Loucy (cell line): ENCODE data around the gene CEACAM5.

Source experiments
- H2AFZ ChIP-seq: fragments of 200-600 bp; sonication (generic); 2 replicates; pipeline ENCODE4 v1.6.0; 2016; ENCODE audit warnings: antibody characterized with exemption, mild to moderate bottlenecking, low read length, moderate library complexity
- H3F3A ChIP-seq: fragments of 200-600 bp; 2 replicates; pipeline ENCODE4 v1.6.0; 2016; ENCODE audit warnings: antibody characterized with exemption, low read depth, mild to moderate bottlenecking
- H3K27me3 ChIP-seq: fragments of 200-600 bp; sonication (generic); 2 replicates; pipeline ENCODE4 v1.6.1; 2014; ENCODE audit warnings: low read length, mild to moderate bottlenecking; ENCODE audit not compliant: insufficient read depth, poor library complexity, severe bottlenecking
- H3K36me3 ChIP-seq: fragments of 200-600 bp; sonication (generic); 2 replicates; pipeline ENCODE4 v1.6.1; 2016; ENCODE audit warnings: low read length; ENCODE audit not compliant: insufficient read depth
- H3K4me1 ChIP-seq: fragments of 200-600 bp; sonication (generic); 2 replicates; pipeline ENCODE4 v1.5.1; 2014; ENCODE audit warnings: low read length, mild to moderate bottlenecking; ENCODE audit not compliant: insufficient read depth, poor library complexity, severe bottlenecking
- H3K4me2 ChIP-seq: fragments of 200-600 bp; sonication (generic); 2 replicates; pipeline ENCODE4 v1.6.0; 2014; ENCODE audit warnings: antibody characterized with exemption, low read length, low read depth, mild to moderate bottlenecking; ENCODE audit not compliant: poor library complexity, severe bottlenecking
- H3K4me3 ChIP-seq: fragments of 200-600 bp; sonication (generic); 2 replicates; pipeline ENCODE4 v1.5.1; 2014; ENCODE audit warnings: low read length, mild to moderate bottlenecking, mixed read lengths; ENCODE audit not compliant: poor library complexity, severe bottlenecking
- H3K79me2 ChIP-seq: fragments of 200-600 bp; sonication (generic); 2 replicates; pipeline ENCODE4 v1.6.1; 2014; ENCODE audit warnings: low read length; ENCODE audit not compliant: insufficient read depth
- H3K9ac ChIP-seq: fragments of 200-600 bp; sonication (generic); 2 replicates; pipeline ENCODE4 v1.6.0; 2014; ENCODE audit warnings: mild to moderate bottlenecking, low read depth, low read length, moderate library complexity; ENCODE audit not compliant: poor library complexity, severe bottlenecking
- H3K9me2 ChIP-seq: fragments of 200-600 bp; sonication (generic); replicated peaks from 2 replicates; pipeline ENCODE4 v1.6.1; 2016; ENCODE audit warnings: low read depth, low read length, mixed read lengths
- H3K9me3 ChIP-seq: fragments of 200-600 bp; sonication (generic); 2 replicates; pipeline ENCODE4 v1.6.1; 2014; ENCODE audit warnings: mild to moderate bottlenecking, antibody characterized with exemption, low read length, low read depth; ENCODE audit not compliant: insufficient read depth
- H4K20me1 ChIP-seq: fragments of 200-600 bp; sonication (generic); 2 replicates; pipeline ENCODE4 v1.6.0; 2014; ENCODE audit warnings: antibody characterized with exemption, low read length, mild to moderate bottlenecking; ENCODE audit not compliant: insufficient read depth, poor library complexity, severe bottlenecking
- CTCF ChIP-seq: fragments of 200-600 bp; sonication (generic); conservative IDR thresholded peaks from 2 replicates; pipeline ENCODE4 v1.5.1; 2014; ENCODE audit warnings: mild to moderate bottlenecking, antibody characterized with exemption, low read length
- EZH2phosphoT487 ChIP-seq: fragments of 200-600 bp; IDR thresholded peaks from 2 replicates; pipeline ENCODE4 v1.6.1; 2018; ENCODE audit warnings: antibody characterized with exemption, mild to moderate bottlenecking, moderate library complexity, borderline replicate concordance

Gene CEACAM5

DNA sequence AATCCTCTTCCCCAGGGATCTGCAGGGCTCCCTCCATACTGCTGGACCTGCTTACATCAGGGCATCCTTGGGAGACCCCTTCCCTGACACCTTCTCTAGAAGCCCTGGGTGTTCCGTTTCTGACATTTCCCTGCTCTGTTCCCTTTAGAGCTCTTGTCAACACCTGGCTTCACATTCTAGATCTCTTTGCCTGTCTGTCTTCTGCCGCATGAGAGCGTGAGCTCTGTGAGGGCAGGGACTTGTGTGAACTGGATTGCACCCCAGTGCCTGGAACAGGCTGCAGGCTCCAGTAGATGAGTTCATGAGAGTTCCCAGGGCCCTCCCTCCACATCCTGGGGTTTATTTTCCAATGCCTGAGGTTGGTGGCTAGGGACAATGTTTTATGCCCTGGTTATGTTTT is 21.0 kb upstream of the CEACAM5 start:
- no peaks in the 10 kb centered on the region for H3K4me1 ChIP-seq
- H3K79me2 ChIP-seq = no peaks in the 10 kb centered on the region
- H2AFZ ChIP-seq = no peak overlapping the region
- no peaks in the 10 kb centered on the region for H3K9me3 ChIP-seq
- H4K20me1 ChIP-seq = no peaks in the 10 kb centered on the region
- no peak overlapping the region for H3K4me2 ChIP-seq
- H3K27me3 ChIP-seq = no peaks in the 10 kb centered on the region
- no peaks in the 10 kb centered on the region for H3K36me3 ChIP-seq
- no peaks in the 10 kb centered on the region for H3K9me2 ChIP-seq
- TF ChIP-seq CTCF (no peak), EZH2phosphoT487 (no peak)
- H3K9ac ChIP-seq = no peak overlapping the region
- H3F3A ChIP-seq = no peaks in the 10 kb centered on the region
- no peak overlapping the region for H3K4me3 ChIP-seq

GRCh38 chr19:41688098-41688497 is 20.3 kb upstream of the CEACAM5 start, which contains the start of gene CEACAM7:
Gene CEACAM7, minus strand, starts transcription at chr19:41688270. Its CDS starts 105 bp downstream, at chr19:41688165.
- no peak within 1 kb of the TSS for H3K4me3 ChIP-seq
- no peaks in the 10 kb centered on the region for H3K79me2 ChIP-seq
- H2AFZ ChIP-seq = no peak within 1 kb of the TSS
- no peaks in the 10 kb centered on the region for H3F3A ChIP-seq
- no peaks in the 10 kb centered on the region for H3K27me3 ChIP-seq
- no peak within 1 kb of the TSS for H3K9ac ChIP-seq
- no peaks in the 10 kb centered on the region for H3K4me1 ChIP-seq
- no peaks in the 10 kb centered on the region for H4K20me1 ChIP-seq
- TF ChIP-seq CTCF (no peak), EZH2phosphoT487 (no peak)
- no peak within 1 kb of the TSS for H3K4me2 ChIP-seq
- no peaks in the 10 kb centered on the region for H3K9me3 ChIP-seq
- no peaks in the 10 kb centered on the region for H3K36me3 ChIP-seq
- no peaks in the 10 kb centered on the region for H3K9me2 ChIP-seq

DNA sequence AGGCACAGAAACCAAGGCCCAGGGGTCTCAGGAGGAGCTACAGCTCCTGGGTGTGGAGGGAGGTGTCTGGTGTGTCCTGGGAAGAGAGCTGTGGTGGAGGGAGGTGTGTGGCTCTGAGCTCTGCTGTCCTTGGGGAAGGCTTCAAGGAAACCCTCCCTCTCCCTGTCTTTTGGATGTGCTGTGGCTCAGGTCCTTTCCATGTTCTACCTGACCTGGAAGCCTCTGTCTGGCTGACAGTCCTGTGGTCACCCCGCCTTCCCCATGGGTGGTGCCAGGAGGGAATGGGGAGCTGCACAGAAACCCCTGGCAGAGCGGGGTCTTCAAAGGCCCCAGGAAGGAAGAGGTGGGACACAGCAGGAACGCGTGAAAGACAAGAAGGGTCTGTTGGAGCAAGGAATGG is 19.7 kb upstream of the CEACAM5 start:
- H3K4me3 ChIP-seq = no peak overlapping the region
- H3K9me2 ChIP-seq = no peaks in the 10 kb centered on the region
- no peaks in the 10 kb centered on the region for H3K4me1 ChIP-seq
- H3K36me3 ChIP-seq = no peaks in the 10 kb centered on the region
- TF ChIP-seq CTCF (no peak), EZH2phosphoT487 (no peak)
- H3F3A ChIP-seq = no peaks in the 10 kb centered on the region
- no peaks in the 10 kb centered on the region for H3K27me3 ChIP-seq
- H3K9me3 ChIP-seq = no peaks in the 10 kb centered on the region
- no peak overlapping the region for H2AFZ ChIP-seq
- no peak overlapping the region for H3K4me2 ChIP-seq
- H4K20me1 ChIP-seq = no peaks in the 10 kb centered on the region
- H3K9ac ChIP-seq = no peak overlapping the region
- H3K79me2 ChIP-seq = no peaks in the 10 kb centered on the region
